ENCODE results near the gene FAM171A1.

- TF ChIP-seq CTCF (IDR thresholded peaks at IDR 0.05) (no peak), POLR2A (IDR thresholded peaks at IDR 0.05) (no peak)
These were observed 8.1 kb downstream of the FAM171A1 start for GRCh38 chr10:15363031-15363430.

Measured in prostate gland (tissue), 2 donors.